Measurements from ENCODE around the gene GSN.

The GSN gene

DNA sequence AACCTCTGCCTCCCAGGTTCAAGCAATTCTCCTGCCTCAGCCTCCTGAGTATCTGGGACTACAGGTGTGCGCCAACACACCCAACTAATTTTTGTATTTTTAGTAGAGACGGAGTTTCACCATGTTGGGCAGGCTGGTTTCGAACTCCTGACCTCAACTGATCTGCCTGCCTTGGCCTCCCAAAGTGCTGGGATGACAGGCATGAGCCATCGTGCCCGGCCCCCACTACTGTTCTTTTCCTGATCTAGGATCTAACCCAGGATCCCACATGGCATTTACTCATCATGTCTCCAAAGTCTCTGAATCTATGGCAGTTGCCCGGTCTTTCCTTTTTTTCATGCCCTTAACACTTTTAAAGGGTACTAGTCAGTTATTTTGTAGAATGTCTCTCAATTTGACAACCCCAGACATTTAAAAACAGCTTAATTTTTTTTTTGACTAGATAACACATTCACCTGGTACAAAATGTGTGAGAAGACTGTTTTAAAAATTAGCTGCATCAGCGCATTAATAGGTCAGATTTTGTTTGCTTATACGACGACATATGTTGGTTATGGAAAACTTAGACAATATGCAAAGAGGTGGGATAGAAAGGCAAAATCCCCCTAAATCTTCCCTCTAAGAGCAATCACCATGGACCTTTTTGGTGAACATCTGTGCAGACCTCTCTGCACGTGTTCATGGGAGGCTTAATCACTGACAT lies 55.6 kb downstream of the GSN start:
- no peak for DNase-seq (ENCODE audit: low read depth)

DNA sequence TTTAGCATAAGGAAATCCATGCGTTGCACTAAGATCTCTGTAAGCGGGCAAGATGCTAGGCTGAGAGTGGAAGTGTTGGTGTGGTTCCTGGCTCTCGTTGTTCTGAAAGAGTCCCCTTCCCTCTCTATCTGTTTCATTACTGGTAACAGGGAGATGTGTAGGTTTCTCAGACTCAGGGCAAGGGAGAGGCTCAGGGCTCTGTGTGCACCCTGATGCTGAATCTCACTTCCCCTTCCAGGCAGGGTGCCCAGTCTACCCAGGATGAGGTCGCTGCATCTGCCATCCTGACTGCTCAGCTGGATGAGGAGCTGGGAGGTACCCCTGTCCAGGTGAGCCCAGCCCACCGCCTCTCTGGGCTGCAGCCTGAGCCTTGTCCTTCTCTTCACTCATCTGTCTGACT lies 56.4 kb downstream of the GSN start:
- no peak for DNase-seq (ENCODE audit: low read depth)

DNA sequence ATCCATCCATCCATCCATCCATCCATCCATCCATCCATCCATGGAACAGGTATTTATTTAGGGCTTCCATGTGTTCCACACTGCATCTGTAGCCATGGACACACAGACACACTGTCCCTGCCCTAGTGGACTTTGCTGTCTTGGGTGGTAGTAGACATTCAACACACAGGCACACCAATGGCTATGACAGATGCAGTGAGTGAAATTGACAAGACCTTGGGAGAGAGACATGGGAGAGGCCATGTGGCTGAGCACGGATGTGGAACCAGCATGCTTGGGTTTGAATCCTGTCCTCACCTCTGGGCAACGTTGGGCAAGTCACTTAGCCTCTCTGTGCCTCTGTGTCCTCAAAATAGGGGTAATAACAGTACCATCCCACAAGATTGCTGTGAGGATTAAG lies 56.8 kb downstream of the GSN start:
- DNase-seq (ENCODE audit: low read depth), result no peak

- no peak for DNase-seq (ENCODE audit: low read depth)
Measured at GRCh38 chr9:121325387-121325786, 57.4 kb downstream of the GSN start.

- DNase-seq (ENCODE audit: low read depth), result no peak
Measured at GRCh38 chr9:121326130-121326838, 58.3 kb downstream of the GSN start.

- DNase-seq (ENCODE audit: low read depth), result no peak
Measured at GRCh38 chr9:121326901-121327613, 59.1 kb downstream of the GSN start.

- DNase-seq (ENCODE audit: low read depth), result no peak
Measured at GRCh38 chr9:121328476-121328875, 60.5 kb downstream of the GSN start.

GRCh38 chr9:121328876-121329681 lies 61.1 kb downstream of the GSN start:
- no peak for DNase-seq (ENCODE audit: low read depth)

- no peak for DNase-seq (ENCODE audit: low read depth)
Measured at GRCh38 chr9:121331549-121331948, 63.6 kb downstream of the GSN start.

- DNase-seq (ENCODE audit: low read depth), result no peak
Measured at GRCh38 chr9:121331992-121332685, 64.2 kb downstream of the GSN start.

GRCh38 chr9:121333950-121334773 lies 66.2 kb downstream of the GSN start:
- DNase-seq (ENCODE audit: low read depth), result no peak

DNA sequence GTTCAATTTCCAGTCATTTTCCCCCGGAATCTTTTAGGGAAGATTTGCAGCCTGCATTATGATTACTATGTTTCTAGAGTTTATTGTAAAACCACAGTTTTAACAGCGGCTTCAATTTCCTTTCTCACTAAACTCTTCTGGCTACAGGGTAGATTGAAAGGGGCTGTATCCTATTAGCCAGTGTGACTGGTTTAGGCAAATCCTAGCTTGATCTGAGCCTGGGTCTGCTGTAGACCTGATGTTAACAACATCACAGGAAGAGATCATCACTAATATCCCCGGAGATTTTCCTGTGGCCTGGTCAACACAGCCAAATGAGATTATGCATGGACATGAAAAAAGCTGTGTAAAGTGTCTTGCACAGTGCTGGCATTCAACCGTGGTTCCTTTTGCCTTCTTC lies 68.7 kb downstream of the GSN start:
- DNase-seq (ENCODE audit: low read depth), result no peak

- DNase-seq (ENCODE audit: low read depth), result no peak
Measured at GRCh38 chr9:121339437-121339836, 71.5 kb downstream of the GSN start.

- DNase-seq (ENCODE audit: low read depth), result no peak
Measured at GRCh38 chr9:121340676-121341392, 72.9 kb downstream of the GSN start.

GRCh38 chr9:121344184-121344583 lies 76.2 kb downstream of the GSN start:
- no peak for DNase-seq (ENCODE audit: low read depth)

GRCh38 chr9:121345070-121345469 lies 77.1 kb downstream of the GSN start:
- no peak for DNase-seq (ENCODE audit: low read depth)

DNA sequence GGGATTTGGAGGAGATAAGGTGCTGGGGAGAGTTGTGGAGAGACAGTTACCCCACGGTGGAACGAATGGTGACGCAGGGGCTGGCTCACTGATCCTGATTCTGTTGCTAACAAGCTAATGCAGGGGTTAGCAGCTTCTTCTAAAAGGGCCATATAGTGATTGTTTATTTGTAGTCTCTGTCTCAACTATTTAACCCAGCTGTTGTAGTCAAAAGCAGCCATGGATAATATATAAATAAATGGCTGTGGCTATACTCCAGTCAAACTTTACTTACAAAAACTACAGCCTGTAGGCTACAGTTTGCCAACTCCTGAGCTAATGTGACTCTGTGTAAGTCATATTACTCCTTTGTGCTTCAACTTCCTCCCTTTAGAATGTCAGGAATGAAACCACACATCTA lies 80.3 kb downstream of the GSN start:
- no peak for DNase-seq (ENCODE audit: low read depth)

- no peak for DNase-seq (ENCODE audit: low read depth)
Measured at GRCh38 chr9:121349009-121349408, 81.0 kb downstream of the GSN start.

DNA sequence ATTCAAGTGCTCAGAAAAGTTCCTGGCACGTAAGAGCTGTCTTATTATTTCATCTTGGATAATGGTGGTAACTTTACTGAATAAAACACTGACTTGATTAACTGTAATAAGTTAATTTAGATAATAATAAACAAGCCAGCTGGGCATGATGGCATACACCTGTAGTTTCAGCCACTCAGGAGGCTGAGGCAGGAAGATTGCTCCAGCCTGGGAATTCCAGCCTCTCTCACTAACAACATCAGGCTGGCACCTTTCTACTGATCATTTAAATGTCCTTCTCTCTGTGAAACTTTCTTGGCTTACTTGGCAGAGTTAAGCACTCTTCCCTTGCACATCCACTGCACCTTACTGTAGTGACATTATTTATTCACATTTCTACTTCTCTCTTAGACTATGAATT lies 82.1 kb downstream of the GSN start:
- no peak for DNase-seq (ENCODE audit: low read depth)

GRCh38 chr9:121350993-121351561 lies 83.1 kb downstream of the GSN start:
- DNase-seq (ENCODE audit: low read depth), result no peak

Measured in stimulated activated CD8-positive, alpha-beta memory T cell treated with anti-CD3 and anti-CD28 coated beads, Interleukin-12 subunit alpha, Interleukin-12 subunit beta, amount 100 ng/mL, for 1 hour (primary cell).